Fibroblast of peridontal ligament (primary cell): Measurements from ENCODE around the gene UBE2D4.
"Not testable (repeated sequence)": the region's sequence is repeated elsewhere in the genome, so short reads cannot be mapped to it uniquely, and the experiment has no call there.

Experiments
- DNase-seq: peaks from one replicate; pipeline ENCODE4 v3.0.0-alpha.2; 2010; ENCODE audit errors: extremely low read depth

UBE2D4 gene

GRCh38 chr7:43966392-43966791 lies 40.2 kb downstream of the UBE2D4 start:
- DNase-seq, result not testable (repeated sequence)

GRCh38 chr7:43968172-43969040 lies 42.2 kb downstream of the UBE2D4 start:
- not testable (repeated sequence) for DNase-seq

GRCh38 chr7:43969586-43969985 lies 43.4 kb downstream of the UBE2D4 start:
- not testable (repeated sequence) for DNase-seq

- DNase-seq, result not testable (repeated sequence)
Measured at GRCh38 chr7:43970698-43971097, 44.5 kb downstream of the UBE2D4 start.

GRCh38 chr7:43974033-43974573 lies 47.9 kb downstream of the UBE2D4 start:
- not testable (repeated sequence) for DNase-seq

- DNase-seq, result not testable (repeated sequence)
Measured at GRCh38 chr7:43974725-43975482, 48.7 kb downstream of the UBE2D4 start.

- DNase-seq, result no peak
Measured at GRCh38 chr7:43977525-43977924, 51.3 kb downstream of the UBE2D4 start.

GRCh38 chr7:43978102-43978501 lies 51.9 kb downstream of the UBE2D4 start:
- not testable (repeated sequence) for DNase-seq

- DNase-seq, result not testable (repeated sequence)
Measured at GRCh38 chr7:43982848-43983247, 56.6 kb downstream of the UBE2D4 start.

- DNase-seq, result not testable (repeated sequence)
Measured at GRCh38 chr7:43983736-43984135, 57.5 kb downstream of the UBE2D4 start.

- DNase-seq, result peak; percentile 32
Measured at GRCh38 chr7:43985904-43986864, 59.9 kb downstream of the UBE2D4 start.

GRCh38 chr7:43987476-43987875 lies 61.2 kb downstream of the UBE2D4 start:
- not testable (repeated sequence) for DNase-seq

- DNase-seq, result not testable (repeated sequence)
Measured at GRCh38 chr7:43990011-43990585, 63.9 kb downstream of the UBE2D4 start.

GRCh38 chr7:43990829-43991228 lies 64.6 kb downstream of the UBE2D4 start:
- DNase-seq, result not testable (repeated sequence)

- peak; percentile 18 for DNase-seq
Measured at GRCh38 chr7:43992896-43993295, 66.7 kb downstream of the UBE2D4 start.

GRCh38 chr7:43994681-43995080 lies 68.4 kb downstream of the UBE2D4 start:
- DNase-seq, result not testable (repeated sequence)

GRCh38 chr7:43997532-43997931 lies 71.3 kb downstream of the UBE2D4 start, which contains the start of gene SPDYE1:
Gene SPDYE1, plus strand, starts transcription at chr7:43997897. Its CDS starts 2,053 bp downstream, at chr7:43999950.
- not testable (repeated sequence) for DNase-seq
